DOHH2 (cell line): ENCODE measurements around the gene TOMM40.
"Not testable (repeated sequence)": the region's sequence is repeated elsewhere in the genome, so short reads cannot be mapped to it uniquely, and the experiment has no call there.

Source experiments
- H3F3A ChIP-seq: fragments of 200-600 bp; sonication (generic), shearing (Covaris generic); 2 replicates; pipeline ENCODE4 v1.6.0; 2016; ENCODE audit warnings: antibody characterized with exemption, mild to moderate bottlenecking; ENCODE audit not compliant: control insufficient read depth, insufficient read depth
- H3K27ac ChIP-seq: fragments of 200-600 bp; sonication (generic); 2 replicates; pipeline ENCODE4 v1.5.1; 2014; ENCODE audit warnings: low read depth, mild to moderate bottlenecking, low read length, moderate library complexity
- H3K27me3 ChIP-seq: fragments of 200-600 bp; sonication (generic); 2 replicates; pipeline ENCODE4 v1.6.1; 2014; ENCODE audit warnings: mild to moderate bottlenecking, low read length, mixed read lengths; ENCODE audit not compliant: control insufficient read depth
- H3K36me3 ChIP-seq: fragments of 200-600 bp; sonication (generic); 2 replicates; pipeline ENCODE4 v1.6.1; 2014; ENCODE audit warnings: mild to moderate bottlenecking, low read length, moderate library complexity, mixed read lengths; ENCODE audit not compliant: control insufficient read depth
- H3K4me1 ChIP-seq: fragments of 200-600 bp; sonication (generic); 2 replicates; pipeline ENCODE4 v1.6.1; 2014; ENCODE audit warnings: mild to moderate bottlenecking, low read length, mixed read lengths; ENCODE audit not compliant: control insufficient read depth
- H3K4me2 ChIP-seq: fragments of 200-600 bp; sonication (generic); 2 replicates; pipeline ENCODE4 v1.6.0; 2014; ENCODE audit warnings: mild to moderate bottlenecking, low read length, moderate library complexity
- H3K4me3 ChIP-seq: fragments of 200-600 bp; sonication (generic); 2 replicates; pipeline ENCODE4 v1.5.1; 2014; ENCODE audit warnings: mild to moderate bottlenecking, low read length, mixed read lengths
- H3K79me2 ChIP-seq: fragments of 200-600 bp; sonication (generic); 2 replicates; pipeline ENCODE4 v1.6.1; 2014; ENCODE audit warnings: mild to moderate bottlenecking, low read length, mixed read lengths; ENCODE audit not compliant: control insufficient read depth
- H3K9me2 ChIP-seq: fragments of 200-600 bp; sonication (generic); replicated peaks from 2 replicates; pipeline ENCODE4 v1.6.1; 2014; ENCODE audit warnings: mild to moderate bottlenecking, low read length, mixed read lengths; ENCODE audit not compliant: control insufficient read depth
- H3K9me3 ChIP-seq: fragments of 200-600 bp; sonication (generic); 2 replicates; pipeline ENCODE4 v1.6.1; 2014; ENCODE audit warnings: antibody characterized with exemption, low read length, mixed read lengths; ENCODE audit not compliant: control insufficient read depth, insufficient read depth
- H4K20me1 ChIP-seq: fragments of 200-600 bp; sonication (generic); 2 replicates; pipeline ENCODE4 v1.6.0; 2014; ENCODE audit warnings: low read depth, mild to moderate bottlenecking, antibody characterized with exemption, low read length, moderate library complexity; ENCODE audit not compliant: control insufficient read depth, insufficient read depth
- EZH2phosphoT487 ChIP-seq: fragments of 200-600 bp; sonication (generic); IDR thresholded peaks from 2 replicates; pipeline ENCODE4 v1.6.1; 2017; ENCODE audit warnings: borderline replicate concordance, mild to moderate bottlenecking, antibody characterized with exemption, low read length, moderate library complexity, mixed read lengths
- TF ChIP-seq, protein P1 (sequence below): fragments of 200-600 bp; sonication (generic); IDR thresholded peaks from one replicate; pipeline ENCODE4 v1.5.1; 2014; ENCODE audit warnings: antibody characterized with exemption, mild to moderate bottlenecking, low read depth, low read length; ENCODE audit not compliant: poor library complexity, severe bottlenecking

TOMM40 gene

DNA sequence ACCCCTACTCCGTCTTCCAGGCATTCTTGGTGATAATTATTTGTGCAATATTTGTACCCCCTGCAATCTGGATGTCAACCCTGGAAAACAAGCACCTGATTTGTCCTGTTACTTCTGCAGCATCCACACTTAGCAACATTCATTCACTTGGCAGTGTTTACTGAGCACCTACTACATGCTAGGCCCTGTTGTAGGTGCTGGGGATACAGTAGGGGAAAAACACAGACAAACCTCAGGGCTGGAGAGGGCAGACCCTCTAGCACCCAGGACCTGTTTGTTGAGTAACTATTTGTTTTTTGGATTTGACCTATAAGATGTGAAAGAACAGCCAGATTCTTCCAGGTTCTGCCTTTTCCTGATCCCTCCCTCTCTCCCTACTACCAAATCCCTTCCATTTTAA lies 35.4 kb upstream of the TOMM40 start:
- TF ChIP-seq EZH2phosphoT487: no peak
- TF ChIP-seq, protein P1, sequence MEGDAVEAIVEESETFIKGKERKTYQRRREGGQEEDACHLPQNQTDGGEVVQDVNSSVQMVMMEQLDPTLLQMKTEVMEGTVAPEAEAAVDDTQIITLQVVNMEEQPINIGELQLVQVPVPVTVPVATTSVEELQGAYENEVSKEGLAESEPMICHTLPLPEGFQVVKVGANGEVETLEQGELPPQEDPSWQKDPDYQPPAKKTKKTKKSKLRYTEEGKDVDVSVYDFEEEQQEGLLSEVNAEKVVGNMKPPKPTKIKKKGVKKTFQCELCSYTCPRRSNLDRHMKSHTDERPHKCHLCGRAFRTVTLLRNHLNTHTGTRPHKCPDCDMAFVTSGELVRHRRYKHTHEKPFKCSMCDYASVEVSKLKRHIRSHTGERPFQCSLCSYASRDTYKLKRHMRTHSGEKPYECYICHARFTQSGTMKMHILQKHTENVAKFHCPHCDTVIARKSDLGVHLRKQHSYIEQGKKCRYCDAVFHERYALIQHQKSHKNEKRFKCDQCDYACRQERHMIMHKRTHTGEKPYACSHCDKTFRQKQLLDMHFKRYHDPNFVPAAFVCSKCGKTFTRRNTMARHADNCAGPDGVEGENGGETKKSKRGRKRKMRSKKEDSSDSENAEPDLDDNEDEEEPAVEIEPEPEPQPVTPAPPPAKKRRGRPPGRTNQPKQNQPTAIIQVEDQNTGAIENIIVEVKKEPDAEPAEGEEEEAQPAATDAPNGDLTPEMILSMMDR: no peak
- H3K9me3 ChIP-seq: no peaks in the 10 kb centered on the region
- no peaks in the 10 kb centered on the region for H3F3A ChIP-seq
- no peaks in the 10 kb centered on the region for H3K79me2 ChIP-seq
- H3K27ac ChIP-seq: no peak overlapping the region
- H3K4me1 ChIP-seq: peaks cover under 1% of the 10 kb centered on the region
- H4K20me1 ChIP-seq: no peaks in the 10 kb centered on the region
- peaks cover 5% of the 10 kb centered on the region for H3K27me3 ChIP-seq
- no peaks in the 10 kb centered on the region for H3K9me2 ChIP-seq
- no peak overlapping the region for H3K4me3 ChIP-seq
- H3K4me2 ChIP-seq: no peak overlapping the region
- H3K36me3 ChIP-seq: no peaks in the 10 kb centered on the region

DNA sequence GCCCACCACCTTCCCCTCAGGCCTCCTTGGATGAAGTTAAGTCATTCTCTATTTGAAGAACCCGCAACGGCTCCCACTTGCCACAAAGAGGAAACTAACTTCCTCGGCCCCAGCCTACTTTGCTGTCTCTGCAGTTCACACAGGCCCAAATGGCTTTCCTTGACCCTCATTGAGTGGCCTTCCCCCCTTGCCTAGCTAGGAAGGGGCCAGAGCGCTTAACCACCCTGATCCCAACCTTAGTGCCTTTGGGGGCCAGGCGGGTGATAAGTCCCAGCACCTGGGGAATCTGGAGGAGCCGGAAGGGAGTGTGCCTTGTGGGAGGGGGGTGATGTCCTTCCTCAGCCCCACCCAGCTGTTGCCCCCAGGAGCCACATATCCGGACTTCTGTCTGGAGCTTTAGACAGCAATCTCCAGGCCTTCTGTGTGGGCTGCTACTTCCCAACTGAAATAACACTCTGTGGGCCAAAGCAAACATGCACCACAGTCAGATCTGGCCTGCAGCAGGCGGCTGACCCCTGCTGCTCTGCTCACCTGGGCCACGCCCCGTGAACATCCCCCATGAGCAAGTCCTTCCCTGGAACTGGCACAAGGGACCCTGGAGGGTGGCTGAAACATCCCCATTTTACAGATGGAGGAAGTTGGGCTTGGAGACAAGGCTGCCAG lies 34.5 kb upstream of the TOMM40 start:
- H3K27me3 ChIP-seq: peaks cover 3% of the 10 kb centered on the region; the same call in 1 of the 2 replicates
- H3K79me2 ChIP-seq: no peaks in the 10 kb centered on the region
- H3K4me1 ChIP-seq: peaks cover 10% of the 10 kb centered on the region
- H4K20me1 ChIP-seq: no peaks in the 10 kb centered on the region
- no peak overlapping the region for H3K4me3 ChIP-seq
- no peak for TF ChIP-seq EZH2phosphoT487
- TF ChIP-seq, protein P1: no peak
- H3F3A ChIP-seq: no peaks in the 10 kb centered on the region
- no peaks in the 10 kb centered on the region for H3K36me3 ChIP-seq
- H3K4me2 ChIP-seq: no peak overlapping the region
- H3K9me3 ChIP-seq: no peaks in the 10 kb centered on the region
- H3K27ac ChIP-seq: no peak overlapping the region
- no peaks in the 10 kb centered on the region for H3K9me2 ChIP-seq

DNA sequence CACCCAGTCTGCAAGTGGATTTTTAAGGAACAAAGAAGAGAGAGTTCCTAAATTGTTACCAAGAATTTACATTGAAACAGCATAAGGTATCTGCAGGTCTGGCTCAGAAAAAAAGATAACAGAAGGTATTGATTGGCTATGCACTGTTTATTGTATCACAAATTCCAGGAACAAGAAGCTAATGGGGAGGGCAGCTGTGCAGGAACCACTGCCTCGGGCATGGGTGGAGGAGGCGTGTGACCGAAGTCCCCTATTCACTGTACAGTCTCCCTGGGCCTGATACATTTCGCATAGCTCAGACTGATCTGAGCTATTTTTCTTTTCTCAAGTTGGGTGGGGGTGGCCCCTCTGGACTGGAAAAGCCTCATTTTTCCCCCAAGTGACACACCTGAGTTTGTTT lies 33.2 kb upstream of the TOMM40 start:
- H3K9me2 ChIP-seq: no peaks in the 10 kb centered on the region
- no peaks in the 10 kb centered on the region for H3K9me3 ChIP-seq
- no peaks in the 10 kb centered on the region for H3F3A ChIP-seq
- TF ChIP-seq, protein P1: no peak
- TF ChIP-seq EZH2phosphoT487: no peak
- H3K79me2 ChIP-seq: no peaks in the 10 kb centered on the region
- no peak overlapping the region for H3K27ac ChIP-seq
- H3K27me3 ChIP-seq: peaks cover 3% of the 10 kb centered on the region; the same call in 1 of the 2 replicates
- no peaks in the 10 kb centered on the region for H3K36me3 ChIP-seq
- no peak overlapping the region for H3K4me2 ChIP-seq
- H3K4me1 ChIP-seq: peaks cover 10% of the 10 kb centered on the region
- H3K4me3 ChIP-seq: no peak overlapping the region
- H4K20me1 ChIP-seq: no peaks in the 10 kb centered on the region

GRCh38 chr19:44861576-44861975 lies 29.5 kb upstream of the TOMM40 start:
- not testable (repeated sequence) for H3K9me2 ChIP-seq, H3K27me3 ChIP-seq, H3K27ac ChIP-seq, H3K36me3 ChIP-seq, H3K4me1 ChIP-seq, H3K79me2 ChIP-seq, H3F3A ChIP-seq, H4K20me1 ChIP-seq, H3K4me3 ChIP-seq, H3K9me3 ChIP-seq, H3K4me2 ChIP-seq
